SU-DHL-6 (cell line): ENCODE data around the gene CERK.

Source experiments
- CTCF ChIP-seq: fragments of 200-600 bp; sonication (generic); IDR thresholded peaks from one replicate; pipeline ENCODE4 v1.5.1; 2017; ENCODE audit warnings: antibody characterized with exemption, mild to moderate bottlenecking, low read length, moderate library complexity; ENCODE audit not compliant: insufficient read depth, poor library complexity, severe bottlenecking
- EZH2phosphoT487 ChIP-seq: fragments of 200-600 bp; sonication (generic), shearing (Covaris generic); conservative IDR thresholded peaks from 2 replicates; pipeline ENCODE4 v1.6.1; 2018; ENCODE audit warnings: mild to moderate bottlenecking, antibody characterized with exemption, low read length, moderate library complexity, mixed read lengths

DNA sequence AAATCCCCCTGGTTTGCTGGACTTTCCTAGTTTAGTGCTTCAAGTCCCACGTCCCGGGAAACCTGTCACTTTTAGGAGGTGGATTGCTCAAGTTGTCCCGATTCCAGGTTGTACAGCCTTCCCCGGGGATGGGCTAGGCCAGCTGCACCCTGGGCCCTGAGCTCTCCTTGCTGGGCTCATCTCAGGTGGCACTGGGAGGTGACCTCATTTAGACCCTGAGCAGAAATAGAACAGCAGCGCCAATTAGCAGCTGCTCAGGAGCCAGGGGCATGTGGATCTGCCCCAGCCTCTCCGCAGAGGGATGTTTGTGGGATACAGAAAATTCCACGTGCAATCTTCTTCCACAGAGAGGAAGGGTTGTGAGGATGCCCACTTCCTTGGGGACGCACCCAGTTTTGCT is 9.6 kb upstream of the CERK start:
- TF ChIP-seq CTCF (no peak), EZH2phosphoT487 (no peak)
